Heart left ventricle (tissue), 16 donors: ENCODE data around the gene OMP. TPM values are rescaled to one million over a fixed set of nuclear protein-coding genes. Genes with fewer than 3 reads are reported as not detected.

ENCODE experiments used
- ATAC-seq, 4 donors: fragments of 200-7000 bp; cut with Tn5 transposase; one replicate each; pipeline ENCODE4 v1.9.1; 2020 to 2022; ENCODE audit warnings: moderate library complexity in 4 of 4, mild to moderate bottlenecking in 3 of 4, moderate number of reproducible peaks in 1 of 4
- DNase-seq, 5 donors: peaks; one replicate each; pipeline ENCODE4 v3.0.0-alpha.2; 2020
- H3K27ac ChIP-seq, 12 donors: fragments of 200-600 bp; sonication (generic) in 4 of 12; one replicate each; pipeline versions ENCODE4 v1.5.0 to v1.8.0; 2016 to 2022; ENCODE audit warnings: mild to moderate bottlenecking in 2 of 12
- H3K27me3 ChIP-seq, 9 donors: fragments of 200-600 bp; sonication (generic) in 2 of 9; one replicate each; pipeline versions ENCODE4 v1.5.1 to v1.8.0; 2016 to 2022; ENCODE audit warnings: mild to moderate bottlenecking in 3 of 9
- H3K36me3 ChIP-seq, 9 donors: fragments of 200-600 bp; sonication (generic) in 2 of 9; one replicate each; pipeline versions ENCODE4 v1.5.0 to v1.8.0; 2018 to 2022; ENCODE audit warnings: mild to moderate bottlenecking in 2 of 9
- H3K4me1 ChIP-seq, 12 donors: fragments of 200-600 bp; sonication (generic) in 4 of 12; one replicate each; pipeline versions ENCODE4 v1.5.0 to v1.8.0; 2016 to 2022; ENCODE audit warnings: mild to moderate bottlenecking in 3 of 12
- H3K4me3 ChIP-seq, 12 donors: fragments of 200-600 bp; sonication (generic) in 4 of 12; one replicate each; pipeline versions ENCODE4 v1.5.0 to v1.8.0; 2017 to 2022; ENCODE audit warnings: mild to moderate bottlenecking in 9 of 12, moderate library complexity in 4 of 12
- H3K9me3 ChIP-seq, 12 donors: fragments of 200-600 bp; sonication (generic) in 4 of 12; one replicate each; pipeline versions ENCODE4 v1.5.0 to v1.8.0; 2016 to 2022; ENCODE audit warnings: mild to moderate bottlenecking in 1 of 12
- POLR2A ChIP-seq, 2 donors: fragments of 450-650 bp; IDR thresholded peaks; one replicate each; pipeline ENCODE4 v1.6.1; 2017; ENCODE audit warnings: antibody characterized with exemption in 2 of 2, mild to moderate bottlenecking in 2 of 2, moderate library complexity in 2 of 2
- WGBS, 4 donors: extraction: QIAGEN DNeasy Blood & Tissue Kit in 2 of 4; methylation state at CpG; one replicate each; pipeline versions ENCODE4 v1.1.5 to v1.1.7; 2013 to 2018; 5-methylcytosine and 5-hydroxymethylcytosine counted together
- intact Hi-C, 10 donors: fragments of 100-400 bp; cut with DNase I; formaldehyde crosslinking; loops; one replicate each; pipeline versions ENCODE4 v1.11.1 to v1.14.2; 2022
- polyA plus RNA-seq, 2 donors: library from polyadenylated mRNA; stranded (reverse); fragments of 200-250 nt; gene quantifications; one replicate each; pipeline ENCODE4 v1.2.3, GENCODE V29; 2013
- total RNA-seq, 9 donors: library from RNA; depleted of rRNA in 2 of 9; stranded (reverse); fragments of >200 nt in 2 of 9; fragmentation: NEBNext Ultra II Directional in 3 of 9; extraction: Animal tissue kit (Norgen Biotek cat#: 25700) in 3 of 9; gene quantifications; one replicate each; pipeline versions ENCODE4 v1.1.0 to v1.2.4, GENCODE V29; 2016 to 2023
- TF ChIP-seq, protein P1 (sequence below), 12 donors: fragments of 200-600 bp; sonication (generic) in 4 of 12; IDR thresholded peaks; one replicate each; pipeline versions ENCODE4 v1.5.0 to v1.8.0; 2018 to 2022; ENCODE audit warnings: antibody characterized with exemption in 12 of 12, mild to moderate bottlenecking in 5 of 12
- donor health status: ischemic (EF 13 %, LVEDD 7.1; RV severe dilation, severe dysfunction).
- donor health status: healthy with polysubstance abuse.
- donor health status: DM: no; HTN: yes; CAD: no.
- donor health status: DM: no; HTN: no; CAD: no.
- donor health status: ischemic (EF 25% LVEDD 6.9; RV normal size, moderate dysfunction).
- donor health status: ischemic (EF 25% LVEDD 5.7; RV mildly dilated, moderate dysfunction).
- donor health status: healthy.
- donor health status: DM: yes; HTN: yes; CAD: no.
- donor health status: ischemic (EF 35%, LVEDD 5.7; RV mildly dilated, moderate dysfunction).
- donor health status: nonischemic (EF 11% LVEDD 7.7; RV severe dilation, severe dysfunction).
- donor health status: DM: yes; HTN: yes; CAD: no.
- donor health status: PGD.
- donor health status: ischemic (EF 29% LVEDD 5.4; RV normal size, mild dysfunction).
- donor health status: nonischemic (EF 23%, LVEDD 6.1; RV moderate dilation, normal function).

OMP gene
- total and polyA plus RNA-seq, 11 donors: not detected

DNA sequence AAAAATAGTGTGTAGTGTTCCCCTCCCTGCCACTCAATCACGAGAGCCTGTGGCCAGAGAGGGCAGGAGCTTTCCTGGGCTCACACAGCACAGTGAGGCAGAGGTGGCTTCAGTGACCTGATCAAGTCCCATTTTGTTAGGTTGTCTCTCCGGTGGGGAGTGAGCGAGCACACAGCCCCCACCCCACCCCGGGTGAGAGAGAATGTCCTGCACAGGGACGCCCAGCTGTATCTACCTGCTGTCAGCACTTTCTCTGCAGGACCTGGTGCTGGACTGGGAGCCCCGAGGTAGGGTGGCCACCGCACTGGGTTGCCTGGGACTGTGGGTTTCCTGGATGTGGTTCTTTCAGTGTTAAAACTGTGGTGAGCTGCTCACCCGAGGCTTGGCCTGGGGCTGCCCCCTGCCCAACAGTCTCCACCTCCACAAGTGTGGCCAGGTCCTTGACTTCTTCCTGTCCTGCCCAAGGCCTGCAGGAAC, 29.8 kb upstream of the OMP start:
- peak overlapping the region; percentile 4 to 87 (median 76) for H3K27ac ChIP-seq
- TF ChIP-seq POLR2A (IDR thresholded peaks at IDR 0.05): no peak
- TF ChIP-seq, protein P1, sequence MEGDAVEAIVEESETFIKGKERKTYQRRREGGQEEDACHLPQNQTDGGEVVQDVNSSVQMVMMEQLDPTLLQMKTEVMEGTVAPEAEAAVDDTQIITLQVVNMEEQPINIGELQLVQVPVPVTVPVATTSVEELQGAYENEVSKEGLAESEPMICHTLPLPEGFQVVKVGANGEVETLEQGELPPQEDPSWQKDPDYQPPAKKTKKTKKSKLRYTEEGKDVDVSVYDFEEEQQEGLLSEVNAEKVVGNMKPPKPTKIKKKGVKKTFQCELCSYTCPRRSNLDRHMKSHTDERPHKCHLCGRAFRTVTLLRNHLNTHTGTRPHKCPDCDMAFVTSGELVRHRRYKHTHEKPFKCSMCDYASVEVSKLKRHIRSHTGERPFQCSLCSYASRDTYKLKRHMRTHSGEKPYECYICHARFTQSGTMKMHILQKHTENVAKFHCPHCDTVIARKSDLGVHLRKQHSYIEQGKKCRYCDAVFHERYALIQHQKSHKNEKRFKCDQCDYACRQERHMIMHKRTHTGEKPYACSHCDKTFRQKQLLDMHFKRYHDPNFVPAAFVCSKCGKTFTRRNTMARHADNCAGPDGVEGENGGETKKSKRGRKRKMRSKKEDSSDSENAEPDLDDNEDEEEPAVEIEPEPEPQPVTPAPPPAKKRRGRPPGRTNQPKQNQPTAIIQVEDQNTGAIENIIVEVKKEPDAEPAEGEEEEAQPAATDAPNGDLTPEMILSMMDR (IDR thresholded peaks at IDR 0.05): no peak
- ATAC-seq: no peak
- H3K4me1 ChIP-seq: peaks cover 0 to 31% (median 21%) of the 10 kb centered on the region in 12 donors
- no peaks in the 10 kb centered on the region for H3K9me3 ChIP-seq
- WGBS, 4 donors: 69 to 75% (median 69%) methylated on average over 3 to 8 of the region's 8 CpGs
- H3K27me3 ChIP-seq: no peaks in the 10 kb centered on the region
- H3K36me3 ChIP-seq: no peaks in the 10 kb centered on the region
- H3K4me3 ChIP-seq: no peak overlapping the region
- intact Hi-C loops: no loop called here
- no peak for DNase-seq

DNA sequence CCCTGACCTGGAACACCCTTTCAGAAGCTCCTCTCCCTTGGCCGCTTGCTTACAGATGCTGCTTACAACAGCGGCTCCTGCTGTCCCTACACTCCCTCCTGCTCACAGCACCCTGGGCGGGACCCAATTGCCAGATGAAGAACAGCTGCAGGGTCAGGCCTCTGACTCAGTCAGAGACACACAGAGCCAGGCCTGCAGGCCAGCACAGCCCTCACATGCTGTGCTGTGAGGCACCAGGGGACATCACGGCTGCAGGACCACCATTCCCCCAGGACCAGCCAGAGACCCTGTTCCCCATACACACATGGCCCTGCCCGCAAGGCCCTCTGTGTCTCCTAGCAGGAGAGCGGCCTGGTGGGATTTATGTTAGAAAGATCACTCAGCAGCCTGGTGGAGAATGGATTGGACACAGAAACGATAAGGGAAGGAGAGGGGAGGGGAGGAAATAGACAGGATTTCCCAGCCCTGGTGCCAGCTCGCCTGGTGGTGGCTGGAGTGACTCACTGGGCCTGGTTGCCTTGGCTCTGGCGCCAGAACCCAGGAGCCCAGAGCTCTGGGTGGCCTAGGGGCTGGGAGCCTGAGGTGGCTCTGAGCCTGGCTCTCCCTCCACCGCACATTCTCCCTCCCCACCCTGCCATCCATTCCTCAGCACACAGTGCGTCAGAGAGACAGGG, 29.2 kb upstream of the OMP start:
- Histone ChIP-seq H3K4me1 (peaks cover 0 to 30% (median 20%) of the 10 kb centered on the region in 12 donors), H3K27me3 (no peaks in the 10 kb centered on the region), H3K36me3 (no peaks in the 10 kb centered on the region), H3K9me3 (peaks cover 0 to 6% (median 0%) of the 10 kb centered on the region in 12 donors), H3K27ac (peak overlapping the region; percentile 54 to 87 (median 76)), H3K4me3 (peak overlapping the region in 1 of 12 donors; percentile 4)
- ATAC-seq: peak; percentile 83 to 98 (median 96)
- intact Hi-C loops: no loop called here
- DNase-seq: peak; percentile 83 to 92 (median 86)
- TF ChIP-seq, protein P1 (IDR thresholded peaks at IDR 0.05): peak in 10 of 12 donors; percentile 9 to 67 (median 26)
- TF ChIP-seq POLR2A (IDR thresholded peaks at IDR 0.05): peak in 1 of 2 donors; percentile 32
- 54 to 72% (median 61%) methylated on average over 10 to 11 of the region's 11 CpGs for WGBS, 4 donors

DNA sequence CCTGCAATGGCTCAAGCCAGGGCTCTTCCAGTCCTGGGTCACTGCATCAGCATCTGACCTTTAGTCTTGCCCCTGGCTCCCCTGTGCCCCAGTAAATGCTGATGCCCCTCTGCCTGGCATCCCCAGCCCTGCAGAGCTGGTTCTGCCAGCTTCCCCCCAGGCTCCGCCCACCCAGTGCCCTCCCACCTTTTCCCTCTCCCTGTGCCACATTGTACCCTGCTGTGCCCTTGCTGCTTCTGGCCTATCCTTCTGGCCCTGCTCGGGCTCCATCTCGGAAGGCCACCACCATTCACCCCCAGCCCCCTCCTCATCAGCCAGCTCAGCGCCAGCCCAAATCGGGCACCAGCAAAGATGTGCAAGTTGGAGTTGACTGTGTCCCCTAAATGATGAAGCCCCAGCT, 28.4 kb upstream of the OMP start:
- DNase-seq: peak in 1 of 5 donors; percentile 20
- intact Hi-C loops: no loop called here

More for the DNA sequence above, 28.4 kb upstream of the OMP start:
- Histone ChIP-seq H3K27ac (peak overlapping the region; percentile 54 to 87 (median 76)), H3K4me1 (peaks cover 0 to 30% (median 20%) of the 10 kb centered on the region in 12 donors), H3K9me3 (peaks cover 0 to 8% (median 0%) of the 10 kb centered on the region in 12 donors), H3K27me3 (no peaks in the 10 kb centered on the region), H3K36me3 (no peaks in the 10 kb centered on the region), H3K4me3 (no peak overlapping the region)
- no peak for ATAC-seq
- TF ChIP-seq, protein P1 (IDR thresholded peaks at IDR 0.05): no peak
- no peak for TF ChIP-seq POLR2A (IDR thresholded peaks at IDR 0.05)
- 88 to 97% (median 96%) methylated on average over 5 of the region's 5 CpGs for WGBS, 4 donors
